ENCODE data around the gene ZFP1.

DNA sequence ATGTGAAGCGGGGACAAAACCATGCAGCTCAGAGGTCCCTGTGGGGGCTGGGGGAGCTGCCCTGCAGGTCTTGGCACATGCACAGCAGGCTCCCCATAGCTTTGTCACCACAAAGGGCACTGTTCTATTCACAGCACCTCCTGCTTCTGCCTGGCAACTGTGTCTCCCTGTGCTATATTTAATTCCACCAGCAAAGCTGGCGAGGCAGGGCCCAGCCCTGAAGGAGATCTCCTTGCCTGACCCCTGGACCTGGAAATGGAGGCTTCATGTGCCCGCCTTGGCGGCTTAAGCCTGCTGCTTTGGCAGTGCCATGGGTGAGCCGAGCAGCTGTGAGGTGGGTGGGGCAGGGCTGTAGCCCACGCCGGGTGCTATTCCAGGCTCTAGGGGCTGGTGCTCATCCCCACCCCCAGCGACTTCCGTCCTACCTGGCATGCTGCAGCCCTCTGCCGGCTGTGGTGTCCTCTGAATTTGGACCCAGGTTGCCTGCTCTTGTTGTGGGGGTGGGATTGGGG lies 38.5 kb upstream of the ZFP1 start:
- no peak for TF ChIP-seq EZH2phosphoT487 (IDR thresholded peaks at IDR 0.05; ENCODE audit: insufficient read depth, low read depth)
- no peak for TF ChIP-seq EZH2 (IDR thresholded peaks at IDR 0.05; ENCODE audit: insufficient read depth, poor library complexity, severe bottlenecking)
